ENCODE data around the gene SLC27A1. TPM values are rescaled to one million over a fixed set of nuclear protein-coding genes. Genes with fewer than 3 reads are reported as not detected.

SLC27A1 gene
- total and polyA plus RNA-seq, 7 experiments from 2014 or later, result 3.1 to 15.1 (median 10.5) TPM

GRCh38 chr19:17468302-17469091 is 1.8 kb upstream of the SLC27A1 start:
- Mint-ChIP-seq H3K27ac (peak overlapping the region; percentile 59 to 98 (median 93)), H3K9me3 (peaks cover 0 to 2% (median 0%) of the 10 kb centered on the region in 11 donors), H3K4me3 (peak overlapping the region; percentile 92 to 100 (median 96)), H3K4me1 (peaks cover 22 to 38% (median 30%) of the 10 kb centered on the region in 7 donors), H3K27me3 (peaks cover 0 to 22% (median 0%) of the 10 kb centered on the region in 5 donors), H3K36me3 (no peaks in the 10 kb centered on the region)
- intact Hi-C loops (cut with micrococcal nuclease), result loop anchor here (1.0 to 5.0 kb wide), 6 partner anchors 15 to 391 kb away; partner anchors contain the start of genes COLGALT1 (in 1 of the 2), HAUS8 (in 1 of the 2), MYO9B (in 1 of the 2) and PGLS (in 1 of the 2)
- CTCF ChIA-PET, result interaction anchor here (0.9 to 2.3 kb wide), 2 partner anchors 28 to 74 kb away, joined by 3 to 6 read pairs; partner anchors contain the start of gene CCDC194
- Histone ChIP-seq H3K4me3 (ENCODE audit: low read length) (no peak overlapping the region), H3K9me3 (ENCODE audit: control insufficient read depth in 2 of 3, low read length in 3 of 3) (no peaks in the 10 kb centered on the region), H3K27me3 (ENCODE audit: control insufficient read depth in 2 of 2, insufficient read depth in 2 of 2, low read length in 2 of 2) (no peaks in the 10 kb centered on the region), H3K36me3 (ENCODE audit: control insufficient read depth in 2 of 3, insufficient read depth in 3 of 3, low read length in 3 of 3) (no peaks in the 10 kb centered on the region), H3K27ac (ENCODE audit: low read depth, low read length) (peak overlapping the region; percentile 77), H3K4me1 (ENCODE audit: control insufficient read depth in 2 of 2, insufficient read depth in 2 of 2, low read length in 2 of 2) (peaks cover 6 to 22% of the 10 kb centered on the region in 2 donors)
- POLR2A ChIA-PET, result interaction anchor here (0.5 to 1.4 kb wide), 4 partner anchors 51 to 243 kb away, joined by 3 to 4 read pairs (median 3); partner anchors contain the start of genes CCDC194 and OCEL1
- DNase-seq, result no peak
- ATAC-seq, result no peak

- Histone ChIP-seq H3K9me3 (ENCODE audit: control insufficient read depth in 2 of 3, low read length in 3 of 3) (no peaks in the 10 kb centered on the region), H3K36me3 (ENCODE audit: control insufficient read depth in 2 of 3, insufficient read depth in 3 of 3, low read length in 3 of 3) (no peaks in the 10 kb centered on the region), H3K27ac (ENCODE audit: low read depth, low read length) (peak overlapping the region; percentile 77), H3K4me1 (ENCODE audit: control insufficient read depth in 2 of 2, insufficient read depth in 2 of 2, low read length in 2 of 2) (peaks cover 6 to 22% of the 10 kb centered on the region in 2 donors), H3K4me3 (ENCODE audit: low read length) (peak overlapping the region; percentile 96), H3K27me3 (ENCODE audit: control insufficient read depth in 2 of 2, insufficient read depth in 2 of 2, low read length in 2 of 2) (no peaks in the 10 kb centered on the region)
- Mint-ChIP-seq H3K4me1 (peaks cover 22 to 38% (median 30%) of the 10 kb centered on the region in 7 donors), H3K27ac (peak overlapping the region; percentile 59 to 98 (median 93)), H3K9me3 (peaks cover 0 to 2% (median 0%) of the 10 kb centered on the region in 11 donors), H3K27me3 (peaks cover 0 to 22% (median 0%) of the 10 kb centered on the region in 5 donors), H3K4me3 (peak overlapping the region; percentile 92 to 100 (median 96)), H3K36me3 (no peaks in the 10 kb centered on the region)
- ATAC-seq (no peak), DNase-seq (peak in 1 of 9 donors; percentile 25)
- CTCF ChIA-PET, result interaction anchor here (0.9 to 2.3 kb wide), 2 partner anchors 28 to 75 kb away, joined by 3 to 6 read pairs; partner anchors contain the start of gene CCDC194
- POLR2A ChIA-PET, result interaction anchor here (0.5 to 1.1 kb wide), 3 partner anchors 50 to 243 kb away, joined by 3 read pairs; partner anchors contain the start of genes CCDC194 and OCEL1
- intact Hi-C loops (cut with micrococcal nuclease), result loop anchor here (1.0 to 5.0 kb wide), 6 partner anchors 16 to 392 kb away; partner anchors contain the start of genes COLGALT1 (in 1 of the 2), HAUS8 (in 1 of the 2), MYO9B (in 1 of the 2) and PGLS (in 1 of the 2)
These were observed 1.2 kb upstream of the SLC27A1 start for GRCh38 chr19:17469092-17469480.

- peaks cover 22 to 38% (median 30%) of the 10 kb centered on the region in 7 donors for H3K4me1 Mint-ChIP-seq
- H3K4me3 ChIP-seq (ENCODE audit: low read length), result peak overlapping the region; percentile 96
- no peaks in the 10 kb centered on the region for H3K27me3 ChIP-seq (ENCODE audit: control insufficient read depth in 2 of 2, insufficient read depth in 2 of 2, low read length in 2 of 2)
- peak overlapping the region; percentile 92 to 100 (median 96) for H3K4me3 Mint-ChIP-seq
- DNase-seq (peak in 8 of 9 donors; percentile 65 to 97 (median 87)), ATAC-seq (peak; percentile 90)
- H3K27me3 Mint-ChIP-seq, result peaks cover 0 to 22% (median 0%) of the 10 kb centered on the region in 5 donors
- intact Hi-C loops (cut with micrococcal nuclease), result loop anchor here (1.0 to 10.0 kb wide), 14 partner anchors 16 to 392 kb away; partner anchors contain the start of genes COLGALT1 (in 2 of the 2), PGLS (in 2 of the 2), BABAM1 (in 1 of the 2) and GTPBP3 (in 1 of the 2)
- no peaks in the 10 kb centered on the region for H3K36me3 Mint-ChIP-seq
- ChIA-PET POLR2A (interaction anchor here (0.6 to 1.7 kb wide), 3 partner anchors 50 to 244 kb away, joined by 3 to 7 read pairs (median 3); partner anchors contain the start of genes MVB12A and OCEL1), CTCF (no interaction called here)
- H3K4me1 ChIP-seq (ENCODE audit: control insufficient read depth in 2 of 2, insufficient read depth in 2 of 2, low read length in 2 of 2), result peaks cover 6 to 22% of the 10 kb centered on the region in 2 donors
- peak overlapping the region; percentile 77 for H3K27ac ChIP-seq (ENCODE audit: low read depth, low read length)
- H3K36me3 ChIP-seq (ENCODE audit: control insufficient read depth in 2 of 3, insufficient read depth in 3 of 3, low read length in 3 of 3), result no peaks in the 10 kb centered on the region
- H3K27ac Mint-ChIP-seq, result peak overlapping the region; percentile 74 to 98 (median 93)
- H3K9me3 ChIP-seq (ENCODE audit: control insufficient read depth in 2 of 3, low read length in 3 of 3), result no peaks in the 10 kb centered on the region
- H3K9me3 Mint-ChIP-seq, result peaks cover 0 to 2% (median 0%) of the 10 kb centered on the region in 11 donors
These were observed 750 bp upstream of the SLC27A1 start for GRCh38 chr19:17469481-17470067.

GRCh38 chr19:17471410-17472125 is 1.2 kb downstream of the SLC27A1 start:
- Mint-ChIP-seq H3K9me3 (peaks cover 0 to 2% (median 0%) of the 10 kb centered on the region in 11 donors), H3K27me3 (peaks cover 0 to 19% (median 0%) of the 10 kb centered on the region in 5 donors), H3K27ac (peak overlapping the region in 6 of 9 donors; percentile 10 to 95 (median 67)), H3K36me3 (no peaks in the 10 kb centered on the region), H3K4me3 (peak overlapping the region; percentile 85 to 100 (median 96)), H3K4me1 (peaks cover 13 to 32% (median 26%) of the 10 kb centered on the region in 7 donors)
- ATAC-seq (no peak), DNase-seq (no peak)
- Histone ChIP-seq H3K36me3 (ENCODE audit: control insufficient read depth in 2 of 3, insufficient read depth in 3 of 3, low read length in 3 of 3) (no peaks in the 10 kb centered on the region), H3K4me3 (ENCODE audit: low read length) (no peak overlapping the region), H3K4me1 (ENCODE audit: control insufficient read depth in 2 of 2, insufficient read depth in 2 of 2, low read length in 2 of 2) (peaks cover 6 to 17% of the 10 kb centered on the region in 2 donors), H3K9me3 (ENCODE audit: control insufficient read depth in 2 of 3, low read length in 3 of 3) (no peaks in the 10 kb centered on the region), H3K27me3 (ENCODE audit: control insufficient read depth in 2 of 2, insufficient read depth in 2 of 2, low read length in 2 of 2) (no peaks in the 10 kb centered on the region), H3K27ac (ENCODE audit: low read depth, low read length) (peak overlapping the region; percentile 77)
- ChIA-PET POLR2A (interaction anchor here (0.6 to 1.7 kb wide), 5 partner anchors 40 to 83 kb away, joined by 3 to 7 read pairs (median 4); partner anchors contain the start of genes BST2, MVB12A and PGLS), CTCF (no interaction called here)
- intact Hi-C loops (cut with micrococcal nuclease), result loop anchor here in 1 of 2 donors (10.0 kb wide), 1 partner anchor 383 kb away; the partner anchor contains the start of gene RPL18A

- intact Hi-C loops (cut with micrococcal nuclease), result loop anchor here in 1 of 2 donors (10.0 kb wide), 1 partner anchor 382 kb away; the partner anchor contains the start of gene RPL18A
- H3K36me3 Mint-ChIP-seq, result no peaks in the 10 kb centered on the region
- DNase-seq (no peak), ATAC-seq (no peak)
- Histone ChIP-seq H3K4me3 (ENCODE audit: low read length) (no peak overlapping the region), H3K9me3 (ENCODE audit: control insufficient read depth in 2 of 3, low read length in 3 of 3) (no peaks in the 10 kb centered on the region), H3K36me3 (ENCODE audit: control insufficient read depth in 2 of 3, insufficient read depth in 3 of 3, low read length in 3 of 3) (no peaks in the 10 kb centered on the region), H3K27ac (ENCODE audit: low read depth, low read length) (no peak overlapping the region), H3K4me1 (ENCODE audit: control insufficient read depth in 2 of 2, insufficient read depth in 2 of 2, low read length in 2 of 2) (peaks cover 6 to 17% of the 10 kb centered on the region in 2 donors), H3K27me3 (ENCODE audit: control insufficient read depth in 2 of 2, insufficient read depth in 2 of 2, low read length in 2 of 2) (no peaks in the 10 kb centered on the region)
- H3K9me3 Mint-ChIP-seq, result peaks cover 0 to 2% (median 0%) of the 10 kb centered on the region in 11 donors
- H3K4me1 Mint-ChIP-seq, result peaks cover 13 to 32% (median 23%) of the 10 kb centered on the region in 7 donors
- POLR2A ChIA-PET, result interaction anchor here (0.8 kb wide), 1 partner anchor 321 kb away, joined by 3 read pairs; no protein-coding TSS in a partner anchor
- H3K4me3 Mint-ChIP-seq, result peak overlapping the region in 2 of 10 donors; percentile 4 to 61
- H3K27me3 Mint-ChIP-seq, result peaks cover 0 to 13% (median 0%) of the 10 kb centered on the region in 5 donors
- CTCF ChIA-PET, result no interaction called here
- peak overlapping the region in 2 of 9 donors; percentile 20 to 70 for H3K27ac Mint-ChIP-seq
These were observed 2.7 kb downstream of the SLC27A1 start for GRCh38 chr19:17473041-17473440.

Data from naive thymus-derived CD4-positive, alpha-beta T cell (primary cell).